GM20000 (cell line): ENCODE results near the gene HNRNPUL1.

ENCODE experiments used
- DNase-seq: peaks from one replicate; pipeline ENCODE4 v3.0.0; 2012; ENCODE audit warnings: low spot score
- CTCF ChIP-seq: IDR thresholded peaks from 2 replicates; pipeline ENCODE4 v1.5.1; 2012; ENCODE audit warnings: mild to moderate bottlenecking, control low read depth; ENCODE audit errors: extremely low read depth, missing control alignments

Gene HNRNPUL1

GRCh38 chr19:41248895-41249294 is 15.3 kb upstream of the HNRNPUL1 start:
- no peak for DNase-seq
- no peak for TF ChIP-seq CTCF

- DNase-seq = no peak
These were observed 14.3 kb upstream of the HNRNPUL1 start for GRCh38 chr19:41249707-41250423.

GRCh38 chr19:41253660-41254059 is 10.5 kb upstream of the HNRNPUL1 start:
- no peak for TF ChIP-seq CTCF
- DNase-seq = no peak

More at GRCh38 chr19:41249707-41250423, 14.3 kb upstream of the HNRNPUL1 start:
- TF ChIP-seq CTCF = no peak

- no peak for TF ChIP-seq CTCF
- DNase-seq = no peak
These were observed 9.0 kb upstream of the HNRNPUL1 start for GRCh38 chr19:41255171-41255570.

- DNase-seq = no peak
- TF ChIP-seq CTCF = no peak
These were observed 2.5 kb upstream of the HNRNPUL1 start for GRCh38 chr19:41261474-41262190.

GRCh38 chr19:41263042-41263849 is 926 bp upstream of the HNRNPUL1 start:
- no peak for TF ChIP-seq CTCF
- DNase-seq = peak; percentile 37
